GM19099 (cell line): ENCODE data around the gene AEBP1.

ENCODE experiments used
- POLR2A ChIP-seq: IDR thresholded peaks from 3 replicates; pipeline ENCODE4 v1.6.1; 2011; ENCODE audit warnings: low read depth; ENCODE audit not compliant: insufficient read length; ENCODE audit errors: extremely low read depth

The AEBP1 gene

GRCh38 chr7:44131173-44132029 lies 27.3 kb downstream of the AEBP1 start:
- no peak for TF ChIP-seq POLR2A

GRCh38 chr7:44132039-44132438 lies 27.9 kb downstream of the AEBP1 start:
- no peak for TF ChIP-seq POLR2A

- no peak for TF ChIP-seq POLR2A
These were observed 29.1 kb downstream of the AEBP1 start for GRCh38 chr7:44133295-44133694.

- TF ChIP-seq POLR2A: no peak
These were observed 30.9 kb downstream of the AEBP1 start for GRCh38 chr7:44134943-44135628.

- no peak for TF ChIP-seq POLR2A
These were observed 32.6 kb downstream of the AEBP1 start for GRCh38 chr7:44136731-44137130.

GRCh38 chr7:44138698-44139097 lies 34.6 kb downstream of the AEBP1 start:
- no peak for TF ChIP-seq POLR2A

GRCh38 chr7:44139311-44140010 lies 35.3 kb downstream of the AEBP1 start:
- no peak for TF ChIP-seq POLR2A

- TF ChIP-seq POLR2A: no peak
These were observed 36.2 kb downstream of the AEBP1 start for GRCh38 chr7:44140341-44140740.

GRCh38 chr7:44141221-44141850 lies 37.2 kb downstream of the AEBP1 start, which contains the start of gene MYL7:
MYL7 (minus strand) TSS chr7:44141332; CDS start chr7:44141305, 27 bp downstream.
- no peak for TF ChIP-seq POLR2A

- TF ChIP-seq POLR2A: no peak
These were observed 37.9 kb downstream of the AEBP1 start for GRCh38 chr7:44142028-44142427.

GRCh38 chr7:44143646-44144250 lies 39.6 kb downstream of the AEBP1 start:
- TF ChIP-seq POLR2A: no peak

GRCh38 chr7:44144426-44144967 lies 40.4 kb downstream of the AEBP1 start:
- no peak for TF ChIP-seq POLR2A

- no peak for TF ChIP-seq POLR2A
These were observed 40.9 kb downstream of the AEBP1 start for GRCh38 chr7:44144968-44145478.

- no peak for TF ChIP-seq POLR2A
These were observed 41.4 kb downstream of the AEBP1 start for GRCh38 chr7:44145479-44145968.
